HG03025 (cell line): ENCODE results near the gene IFT74.
A peak's percentile ranks its signal among the peaks of the same experiment; 100 is the strongest.

Experiments
- ATAC-seq: cut with Tn5 transposase; IDR thresholded peaks from one replicate; pipeline ENCODE4 v1.9.1; 2021; ENCODE audit warnings: mild to moderate bottlenecking, moderate library complexity; ENCODE audit not compliant: unreplicated experiment, low FRiP score

Gene IFT74

DNA sequence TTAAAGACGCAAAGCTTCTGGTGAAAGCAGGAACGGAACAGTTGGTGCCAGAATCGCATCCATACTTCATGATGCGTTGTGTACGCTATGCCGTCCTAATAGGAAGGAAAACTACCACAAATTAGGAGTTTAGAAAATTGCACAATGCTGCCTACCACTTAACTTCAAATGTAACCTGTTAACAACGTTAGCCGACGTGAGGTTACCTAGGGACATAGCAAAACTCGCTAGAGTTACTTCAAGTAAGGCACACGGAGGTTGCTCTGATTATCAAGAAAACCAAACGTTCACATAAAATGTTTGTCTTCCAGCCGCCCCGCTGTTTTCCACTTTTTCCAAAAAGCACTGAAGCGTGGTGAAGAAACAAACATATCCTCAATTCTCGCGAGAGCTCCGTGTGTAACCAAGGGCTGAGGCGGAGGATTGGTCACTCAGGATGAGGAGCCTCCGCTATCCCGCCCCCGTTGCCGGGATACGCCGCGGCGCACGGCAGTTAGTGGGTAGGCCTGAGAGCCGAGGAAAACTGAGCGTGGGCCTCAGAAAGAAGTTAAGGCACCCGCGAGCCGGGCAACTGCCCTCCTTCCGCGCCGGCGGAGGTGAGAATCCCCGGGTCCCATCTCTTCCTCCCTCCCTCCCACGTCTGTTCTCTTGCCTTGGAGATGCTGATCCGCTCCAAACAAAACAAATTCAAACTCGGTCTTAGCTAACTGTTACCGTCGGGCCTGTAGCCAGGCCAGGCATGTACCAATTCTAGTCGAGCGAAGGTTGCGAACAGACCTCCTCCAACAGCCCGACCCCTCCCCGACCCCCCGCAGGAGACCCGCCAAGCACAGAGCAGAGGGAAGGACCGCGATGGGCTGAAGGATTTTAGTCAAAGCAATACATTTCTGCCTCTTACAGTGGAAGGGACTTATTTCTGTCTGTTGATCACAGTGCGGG, at the start of gene IFT74:
Gene IFT74, plus strand, starts transcription at position 492 of the 939 bp plus-strand sequence. CDS start 5,556 bp downstream, outside the sequence.
- peak; percentile 100 for ATAC-seq

- ATAC-seq: no peak
Measured at GRCh38 chr9:26913138-26913668, 43.0 kb upstream of the IFT74 start.

GRCh38 chr9:26919698-26920097, 36.5 kb upstream of the IFT74 start:
- no peak for ATAC-seq

- no peak for ATAC-seq
Measured at GRCh38 chr9:26925609-26926008, 30.6 kb upstream of the IFT74 start.

DNA sequence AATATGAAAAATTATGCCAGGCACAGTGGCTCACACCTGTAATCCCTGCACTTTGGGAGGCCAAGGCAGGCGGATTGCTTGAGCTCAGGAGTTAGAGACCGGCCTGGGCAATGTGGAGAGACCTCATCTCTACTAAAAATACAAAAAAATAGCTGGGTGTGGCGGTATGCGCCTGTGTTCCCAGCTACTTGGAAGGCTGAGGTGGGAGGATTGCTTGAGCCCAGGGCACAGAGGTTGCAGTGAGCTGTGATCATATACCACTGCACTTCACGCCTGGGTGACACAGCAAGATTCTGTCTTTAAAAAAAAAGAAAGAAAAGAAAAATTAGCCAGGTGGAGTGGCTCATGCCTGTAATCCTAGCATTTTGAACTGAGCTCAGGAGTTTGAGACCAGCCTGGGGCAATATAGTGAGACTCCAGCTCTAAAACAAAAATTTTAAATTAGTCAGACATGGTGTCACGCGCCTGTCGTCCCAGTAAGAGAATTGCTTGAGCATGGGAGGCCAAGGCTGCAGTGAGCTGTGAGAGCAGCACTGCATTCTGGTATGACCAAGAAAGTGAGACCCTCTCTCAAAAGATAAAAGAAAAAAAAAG, 27.2 kb upstream of the IFT74 start:
- no peak for ATAC-seq

GRCh38 chr9:26935847-26936246, 20.4 kb upstream of the IFT74 start:
- ATAC-seq: no peak

GRCh38 chr9:26937816-26938371, 18.3 kb upstream of the IFT74 start:
- ATAC-seq: no peak

GRCh38 chr9:26939955-26940711, 16.1 kb upstream of the IFT74 start:
- no peak for ATAC-seq

GRCh38 chr9:26940779-26941178, 15.4 kb upstream of the IFT74 start:
- no peak for ATAC-seq

DNA sequence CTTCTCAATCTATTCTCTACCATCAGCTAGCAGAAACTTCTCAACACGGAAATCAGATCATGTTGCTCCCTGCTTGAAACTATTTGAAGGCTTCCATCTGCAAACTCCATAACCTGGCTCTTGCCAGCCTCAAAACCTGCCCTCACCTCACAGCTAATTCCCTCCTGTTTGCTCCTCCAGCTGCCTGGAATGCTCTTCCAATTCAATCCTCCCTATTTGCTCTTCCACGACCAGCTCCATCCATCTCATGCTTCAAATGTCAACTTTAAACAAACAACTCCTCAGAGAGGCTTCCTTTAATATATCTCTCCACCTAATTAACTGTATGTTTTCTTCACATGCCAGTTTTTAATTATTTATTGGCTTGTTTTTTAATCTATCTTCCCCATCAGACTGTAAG, 10.6 kb upstream of the IFT74 start:
- no peak for ATAC-seq

- peak; percentile 99 for ATAC-seq
Measured at GRCh38 chr9:26946753-26947727, 9.2 kb upstream of the IFT74 start, which contains the start of gene PLAA. PLAA (minus strand) TSS chr9:26947242; CDS start chr9:26947045, 197 bp downstream.

DNA sequence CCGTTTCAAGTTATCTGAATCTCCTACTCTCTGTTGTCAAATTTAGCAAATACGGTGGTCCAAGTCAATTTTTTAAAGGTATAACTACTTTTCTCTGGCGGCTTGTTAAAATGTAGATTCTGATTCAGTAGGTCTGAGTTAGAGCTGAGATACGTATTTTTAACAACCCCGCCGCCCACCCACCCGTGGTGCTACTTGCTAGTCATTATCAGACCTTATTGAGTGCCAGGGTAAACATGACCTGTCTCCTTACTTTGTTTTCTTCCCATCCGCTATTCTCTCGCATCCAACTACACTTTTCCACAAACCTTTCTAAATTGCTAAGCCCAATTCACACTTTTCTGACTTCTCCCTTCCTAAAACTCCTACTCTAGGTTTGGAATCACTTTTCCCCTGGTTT, 8.5 kb upstream of the IFT74 start:
- no peak for ATAC-seq

GRCh38 chr9:26949637-26950069, 6.6 kb upstream of the IFT74 start:
- no peak for ATAC-seq

DNA sequence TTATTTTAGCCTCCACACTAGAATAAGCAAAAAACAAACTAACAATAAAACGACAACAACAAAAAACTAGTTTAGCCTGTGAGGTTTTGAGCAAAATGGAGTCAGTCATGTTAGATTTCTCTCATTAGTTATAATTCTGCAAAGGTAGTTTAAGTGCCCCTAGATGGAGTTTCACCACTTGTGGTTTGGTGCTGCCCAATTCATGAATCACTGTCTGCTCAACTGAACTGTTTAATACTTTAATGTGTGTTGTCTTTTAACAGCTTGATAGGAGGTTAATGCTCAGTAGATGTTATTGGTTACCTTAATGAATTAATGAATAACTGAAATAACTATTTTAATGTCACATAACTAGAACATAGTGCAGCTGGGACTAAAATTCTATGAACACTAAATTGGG, 5.7 kb upstream of the IFT74 start:
- ATAC-seq: no peak

DNA sequence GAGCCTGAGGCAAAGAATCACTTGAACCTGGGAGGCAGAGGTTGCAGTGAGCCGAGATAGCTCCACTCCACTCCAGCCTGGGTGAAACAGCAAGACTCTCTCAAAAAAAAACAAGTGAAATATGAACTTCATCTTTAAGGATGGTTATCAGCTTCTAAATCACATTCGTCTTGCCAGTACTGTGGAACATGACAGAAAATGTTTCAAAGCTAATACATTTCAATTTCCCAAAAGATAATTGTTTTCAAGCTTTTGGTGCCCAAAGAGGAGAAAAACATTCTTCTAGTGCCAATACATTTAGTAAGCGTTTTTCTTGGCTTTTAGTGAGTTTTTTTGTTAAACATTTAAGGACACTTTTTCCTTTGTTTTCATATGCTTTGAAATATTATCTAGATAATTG, 4.4 kb upstream of the IFT74 start:
- no peak for ATAC-seq

DNA sequence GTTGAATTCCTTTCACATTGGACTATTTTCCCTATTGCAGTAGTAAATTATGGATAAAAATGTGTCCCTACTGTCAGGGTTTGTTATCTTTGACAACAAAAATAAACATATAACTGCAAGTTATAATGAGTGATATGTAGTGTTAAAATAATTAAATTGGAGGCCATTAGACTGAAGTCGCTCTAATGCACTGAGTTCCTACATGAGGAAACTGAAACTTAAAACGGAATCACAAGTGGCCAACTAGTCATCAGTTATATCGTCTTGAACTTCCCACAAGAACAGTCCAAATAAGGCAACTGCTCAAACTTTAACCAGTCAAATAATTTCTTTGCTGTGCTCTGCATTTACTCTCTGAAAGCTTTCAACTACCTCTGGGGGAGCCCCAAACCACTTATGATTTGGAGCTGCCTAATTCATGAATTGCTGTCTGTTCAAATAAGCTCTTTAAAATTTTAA, 2.1 kb upstream of the IFT74 start:
- ATAC-seq: no peak

DNA sequence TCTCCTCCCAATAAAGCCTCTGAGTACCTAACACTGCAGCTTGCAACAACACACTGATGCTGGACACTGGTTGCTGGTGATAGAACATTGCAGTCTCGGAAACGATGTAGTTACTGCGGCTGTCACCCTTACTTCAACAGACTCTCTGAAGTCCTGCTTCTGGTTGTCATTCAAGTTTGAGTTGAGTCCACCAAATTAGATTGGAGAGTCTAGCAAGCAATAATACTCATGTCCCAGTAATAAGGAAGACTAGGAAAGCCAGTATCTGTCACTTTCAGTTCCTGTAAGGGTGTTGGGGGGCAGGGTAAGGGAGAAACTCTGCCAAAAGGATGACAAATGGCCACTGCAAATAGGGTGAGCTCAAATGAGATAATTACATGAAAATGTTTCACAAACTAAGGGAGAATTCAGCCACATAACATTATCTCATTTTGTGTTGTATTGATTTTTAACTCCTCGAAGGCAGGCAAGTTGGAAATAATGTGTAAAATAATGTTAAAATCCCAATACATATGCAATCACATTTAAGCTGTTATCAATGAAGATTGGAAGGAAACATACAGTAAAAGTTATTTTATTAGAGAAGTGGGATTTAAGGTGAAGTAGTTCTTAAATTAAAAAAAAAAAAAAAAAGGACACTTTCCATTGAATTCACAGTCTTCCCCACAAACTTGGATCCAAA, 849 bp upstream of the IFT74 start:
- ATAC-seq: no peak

DNA sequence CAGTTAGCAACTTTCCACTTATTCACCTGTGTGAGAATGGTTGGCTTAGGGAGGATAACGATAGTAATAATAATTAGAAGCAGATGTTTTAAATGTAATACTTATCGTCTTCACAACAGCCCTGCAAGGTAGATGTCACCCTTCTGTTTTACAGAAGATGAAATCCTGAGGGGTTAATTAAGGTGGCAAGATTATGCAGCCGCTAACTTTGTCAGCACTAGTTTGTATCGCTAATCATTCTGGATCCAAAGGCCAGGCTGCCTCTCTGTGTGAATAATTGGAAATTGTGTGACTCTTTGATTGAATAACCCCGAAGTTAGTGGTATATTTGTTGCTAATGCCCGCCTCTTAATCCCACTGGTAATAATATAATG, 635 bp downstream of the IFT74 start:
- no peak for ATAC-seq

GRCh38 chr9:26971721-26972120, 15.5 kb downstream of the IFT74 start:
- ATAC-seq: no peak
